Thoracic aorta (tissue), 2 donors: ENCODE data around the gene FARP1. TPM values are rescaled to one million over a fixed set of nuclear protein-coding genes. Genes with fewer than 3 reads are reported as not detected.

Source experiments
- ATAC-seq: fragments of 150-250 bp; one replicate; pipeline ENCODE4 v1.8.0; 2017; ENCODE audit warnings: low read depth; ENCODE audit not compliant: insufficient number of reproducible peaks, low FRiP score
- DNase-seq: peaks from one replicate; pipeline ENCODE4 v3.0.0-alpha.2; 2020; ENCODE audit warnings: low spot score
- H3K27ac ChIP-seq, 2 donors: fragments of 200-600 bp; sonication (generic); 1 replicate in 1 of 2; 2 replicates in 1 of 2; pipeline ENCODE4 v1.5.1; 2016; ENCODE audit warnings: mild to moderate bottlenecking in 2 of 2, moderate library complexity in 2 of 2
- H3K27me3 ChIP-seq: fragments of 200-600 bp; sonication (generic); replicated peaks from 2 replicates; pipeline ENCODE4 v1.6.0; 2016; ENCODE audit warnings: mild to moderate bottlenecking; ENCODE audit not compliant: insufficient read depth
- H3K36me3 ChIP-seq: fragments of 200-600 bp; sonication (generic); one replicate; pipeline ENCODE4 v1.5.1; 2016
- H3K4me1 ChIP-seq, 2 donors: fragments of 200-600 bp; sonication (generic); 1 replicate in 1 of 2; 2 replicates in 1 of 2; pipeline versions ENCODE4 v1.5.1 to v1.6.0; 2016; ENCODE audit warnings: low read depth in 2 of 2, mild to moderate bottlenecking in 1 of 2; ENCODE audit not compliant: control insufficient read depth in 1 of 2
- H3K4me3 ChIP-seq: fragments of 200-600 bp; sonication (generic); 2 replicates; pipeline ENCODE4 v1.5.1; 2016; ENCODE audit warnings: mild to moderate bottlenecking
- H3K9me3 ChIP-seq: fragments of 200-600 bp; sonication (generic); 2 replicates; pipeline ENCODE4 v1.5.1; 2016
- CTCF ChIP-seq: fragments of 200-600 bp; sonication (generic); IDR thresholded peaks from one replicate; pipeline ENCODE4 v1.5.1; 2019; ENCODE audit warnings: antibody characterized with exemption
- total RNA-seq, 2 donors: library from RNA; depleted of rRNA; stranded (reverse); fragments of >200 nt; gene quantifications; one replicate each; pipeline versions ENCODE4 v1.1.0 to v1.2.3, GENCODE V29; 2016

FARP1 gene
- total RNA-seq, 2 donors from 2014 or later, result 17.6 to 30.3 TPM

- no peak for DNase-seq
- H3K9me3 ChIP-seq, result no peaks in the 10 kb centered on the region
- ATAC-seq, result no peak
- TF ChIP-seq CTCF, result no peak
- H3K4me1 ChIP-seq, result peaks cover 16 to 37% of the 10 kb centered on the region in 2 donors
- H3K4me3 ChIP-seq, result no peak overlapping the region
- H3K36me3 ChIP-seq, result no peaks in the 10 kb centered on the region
- H3K27ac ChIP-seq, result no peak overlapping the region
- no peaks in the 10 kb centered on the region for H3K27me3 ChIP-seq
These were observed 78.3 kb downstream of the FARP1 start for GRCh38 chr13:98221234-98221633.

GRCh38 chr13:98222081-98222554, 79.2 kb downstream of the FARP1 start:
- Histone ChIP-seq H3K4me1 (peaks cover 16 to 31% of the 10 kb centered on the region in 2 donors), H3K4me3 (no peak overlapping the region), H3K36me3 (no peaks in the 10 kb centered on the region), H3K27ac (no peak overlapping the region), H3K9me3 (no peaks in the 10 kb centered on the region), H3K27me3 (no peaks in the 10 kb centered on the region)
- no peak for ATAC-seq
- DNase-seq, result no peak
- no peak for TF ChIP-seq CTCF

GRCh38 chr13:98222816-98223215, 79.9 kb downstream of the FARP1 start:
- Histone ChIP-seq H3K4me3 (no peak overlapping the region), H3K27me3 (no peaks in the 10 kb centered on the region), H3K36me3 (no peaks in the 10 kb centered on the region), H3K9me3 (no peaks in the 10 kb centered on the region), H3K4me1 (peaks cover 16 to 31% of the 10 kb centered on the region in 2 donors), H3K27ac (no peak overlapping the region)
- DNase-seq, result no peak
- no peak for TF ChIP-seq CTCF
- ATAC-seq, result no peak

- ATAC-seq (no peak), DNase-seq (no peak)
These were observed 80.8 kb downstream of the FARP1 start for GRCh38 chr13:98223741-98224140.

GRCh38 chr13:98224557-98224956, 81.7 kb downstream of the FARP1 start:
- no peak for TF ChIP-seq CTCF
- Histone ChIP-seq H3K27me3 (no peaks in the 10 kb centered on the region), H3K4me1 (peaks cover 16 to 29% of the 10 kb centered on the region in 2 donors)

More at GRCh38 chr13:98223741-98224140, 80.8 kb downstream of the FARP1 start:
- no peaks in the 10 kb centered on the region for H3K9me3 ChIP-seq
- TF ChIP-seq CTCF, result no peak
- H3K27ac ChIP-seq, result no peak overlapping the region
- H3K36me3 ChIP-seq, result no peaks in the 10 kb centered on the region
- H3K4me3 ChIP-seq, result no peak overlapping the region
- H3K4me1 ChIP-seq, result peaks cover 16 to 31% of the 10 kb centered on the region in 2 donors
- H3K27me3 ChIP-seq, result no peaks in the 10 kb centered on the region

More at GRCh38 chr13:98224557-98224956, 81.7 kb downstream of the FARP1 start:
- no peak overlapping the region for H3K27ac ChIP-seq
- H3K36me3 ChIP-seq, result no peaks in the 10 kb centered on the region
- H3K9me3 ChIP-seq, result no peaks in the 10 kb centered on the region
- H3K4me3 ChIP-seq, result no peak overlapping the region
- DNase-seq (no peak), ATAC-seq (no peak)
